Activated CD4-positive, alpha-beta T cell treated with anti-CD3 and anti-CD28 coated beads for 36 hours (primary cell): Measurements from ENCODE around the gene PTPMT1. TPM values are rescaled to one million over a fixed set of nuclear protein-coding genes. Genes with fewer than 3 reads are reported as not detected.
"Not testable (repeated sequence)": the region's sequence is repeated elsewhere in the genome, so short reads cannot be mapped to it uniquely, and the experiment has no call there.

ENCODE experiments used
- ATAC-seq: fragments of 200-7000 bp; cut with Tn5 transposase; one replicate; pipeline ENCODE4 v1.10.0; 2021; ENCODE audit warnings: mild to moderate bottlenecking, moderate library complexity
- CTCF ChIA-PET: fragments of 350-600 bp; sonication (Branson Sonifier 250); formaldehyde crosslinking; loops from one replicate; lab custom pipeline; 2021; ENCODE audit warnings: antibody characterized with exemption; lab: Charles Lee
- POLR2A ChIA-PET: fragments of 350-600 bp; sonication (Branson Sonifier 250); formaldehyde crosslinking; loops from one replicate; lab custom pipeline; 2021; ENCODE audit warnings: antibody characterized with exemption, inconsistent platforms; lab: Charles Lee
- DNase-seq: peaks from one replicate; pipeline ENCODE4 v3.0.0-alpha.2; 2020
- H3K27ac Mint-ChIP-seq: one replicate; pipeline ENCODE4 v1.8.0; 2021; ENCODE audit warnings: mixed read lengths
- H3K27me3 Mint-ChIP-seq: one replicate; pipeline ENCODE4 v1.8.0; 2021; ENCODE audit warnings: mixed read lengths
- H3K36me3 Mint-ChIP-seq: one replicate; pipeline ENCODE4 v1.8.0; 2021; ENCODE audit warnings: low read depth, mixed read lengths
- H3K4me1 Mint-ChIP-seq: one replicate; pipeline ENCODE4 v1.8.0; 2021; ENCODE audit warnings: mixed read lengths
- H3K4me3 Mint-ChIP-seq: one replicate; pipeline ENCODE4 v1.8.0; 2021; ENCODE audit warnings: mild to moderate bottlenecking, moderate library complexity, mixed read lengths
- H3K9me3 Mint-ChIP-seq: one replicate; pipeline ENCODE4 v1.8.0; 2021; ENCODE audit warnings: low read depth, mixed read lengths
- intact Hi-C, 2 experiments: fragments of 100-400 bp; cut with DNase I in 1 of 2; cut with micrococcal nuclease in 1 of 2; formaldehyde crosslinking; loops; one replicate each; pipeline versions ENCODE4 v1.14.2 to v1.15.1; 2022 to 2024; cut with DNase I, micrococcal nuclease
- total RNA-seq, 2 experiments: library from RNA; stranded (reverse); gene quantifications; one replicate each; pipeline ENCODE4 v1.2.3, GENCODE V29; 2021

PTPMT1 gene
- 10 to 100 TPM; 35.6 to 41.5 TPM for total RNA-seq

GRCh38 chr11:47565340-47566148, at the start of gene PTPMT1:
TSS of gene PTPMT1 (plus strand) at chr11:47565599. CDS start at chr11:47565623, 24 bp downstream.
- peak within 1 kb of the TSS; percentile 82 for H3K4me3 Mint-ChIP-seq
- H3K9me3 Mint-ChIP-seq: no peaks in the 10 kb centered on the region
- peaks cover 9% of the 10 kb centered on the region for H3K36me3 Mint-ChIP-seq
- intact Hi-C loops: loop anchor here in 1 of 2 experiments (1.0 kb wide), 3 partner anchors 12 to 77 kb away; partner anchors contain the start of genes CELF1, KBTBD4 and MTCH2
- ChIA-PET POLR2A (interaction anchor here (0.7 to 2.0 kb wide), 3 partner anchors 13 to 282 kb away, joined by 6 to 14 read pairs (median 7); partner anchors contain the start of genes KBTBD4, NDUFS3 and NUP160), CTCF (interaction anchor here (0.8 to 3.0 kb wide), 7 partner anchors 12 to 356 kb away, joined by 3 to 47 read pairs (median 4); partner anchors contain the start of gene CELF1)
- H3K27ac Mint-ChIP-seq: peak within 1 kb of the TSS; percentile 82
- peak; percentile 85 for DNase-seq
- H3K4me1 Mint-ChIP-seq: peaks cover 28% of the 10 kb centered on the region
- peak; percentile 95 for ATAC-seq
- H3K27me3 Mint-ChIP-seq: no peaks in the 10 kb centered on the region

GRCh38 chr11:47516155-47516554, 49.2 kb upstream of the PTPMT1 start:
- ATAC-seq (no peak), DNase-seq (no peak)
- H3K4me1 Mint-ChIP-seq: peaks cover 81% of the 10 kb centered on the region
- POLR2A ChIA-PET: interaction anchor here (0.6 to 0.9 kb wide), 2 partner anchors 16 to 33 kb away, joined by 3 to 4 read pairs; no protein-coding TSS in a partner anchor
- H3K27me3 Mint-ChIP-seq: no peaks in the 10 kb centered on the region
- intact Hi-C loops: loop anchor here in 1 of 2 experiments (10.0 kb wide), 1 partner anchor 489 kb away; no protein-coding TSS in a partner anchor
- peaks cover 17% of the 10 kb centered on the region for H3K36me3 Mint-ChIP-seq
- CTCF ChIA-PET: interaction anchor here (0.7 to 2.3 kb wide), 6 partner anchors 14 to 77 kb away, joined by 3 to 11 read pairs (median 4); partner anchors contain the start of gene CELF1
- H3K4me3 Mint-ChIP-seq: no peak overlapping the region
- no peaks in the 10 kb centered on the region for H3K9me3 Mint-ChIP-seq
- H3K27ac Mint-ChIP-seq: no peak overlapping the region

DNA sequence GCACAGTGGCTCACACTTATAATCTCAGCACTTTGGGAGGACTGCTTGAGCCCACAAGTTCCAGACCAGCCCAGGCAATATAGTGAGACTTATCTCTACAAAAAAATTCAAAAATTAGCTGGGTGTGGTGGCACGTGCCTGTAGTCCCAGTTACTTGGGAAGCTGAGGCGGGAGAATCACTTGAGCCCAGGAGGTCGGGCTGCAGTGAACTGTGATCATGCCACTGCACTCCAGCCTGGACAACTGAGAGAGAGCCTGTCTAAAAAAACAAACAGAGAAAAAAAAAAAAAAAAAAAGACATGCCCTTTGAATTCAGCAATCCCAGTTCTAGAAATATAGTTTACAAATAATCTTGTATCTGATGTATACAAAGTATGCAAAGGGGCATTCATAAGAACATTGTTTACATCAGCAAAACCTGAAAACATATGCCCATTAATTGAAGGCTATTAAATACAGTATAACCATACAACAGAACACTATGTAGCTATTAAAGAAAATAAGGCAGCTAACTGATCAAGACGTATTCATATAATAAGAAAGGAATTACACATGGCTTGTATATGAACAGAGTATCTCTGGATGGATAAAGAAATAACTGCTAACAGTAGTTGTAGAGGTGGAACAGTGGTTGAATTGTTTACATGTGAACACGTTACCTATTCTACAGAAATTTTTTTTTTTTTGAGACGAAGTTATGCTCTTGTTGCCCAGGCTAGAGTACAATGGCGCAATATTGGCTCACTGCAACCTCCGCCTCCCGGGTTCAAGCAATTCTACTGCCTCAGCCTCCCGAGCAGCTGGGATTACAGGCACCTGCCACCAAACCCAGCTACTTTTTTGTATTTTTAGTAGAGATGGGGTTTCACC, 48.2 kb upstream of the PTPMT1 start:
- Mint-ChIP-seq H3K4me1 (peaks cover 76% of the 10 kb centered on the region), H3K27me3 (no peaks in the 10 kb centered on the region), H3K4me3 (no peak overlapping the region), H3K27ac (no peak overlapping the region), H3K9me3 (no peaks in the 10 kb centered on the region), H3K36me3 (peaks cover 13% of the 10 kb centered on the region)
- ChIA-PET POLR2A (no interaction called here), CTCF (interaction anchor here (0.6 to 2.1 kb wide), 6 partner anchors 12 to 90 kb away, joined by 3 to 8 read pairs (median 3); no protein-coding TSS in a partner anchor)
- DNase-seq (no peak), ATAC-seq (no peak)
- intact Hi-C loops: loop anchor here in 1 of 2 experiments (10.0 kb wide), 1 partner anchor 488 kb away; no protein-coding TSS in a partner anchor

GRCh38 chr11:47518212-47518964, 47.0 kb upstream of the PTPMT1 start:
- peaks cover 76% of the 10 kb centered on the region for H3K4me1 Mint-ChIP-seq
- H3K27me3 Mint-ChIP-seq: no peaks in the 10 kb centered on the region
- ChIA-PET CTCF (interaction anchor here (0.7 to 2.1 kb wide), 7 partner anchors 8 to 36 kb away, joined by 3 to 8 read pairs (median 3); no protein-coding TSS in a partner anchor), POLR2A (no interaction called here)
- DNase-seq: no peak
- H3K9me3 Mint-ChIP-seq: no peaks in the 10 kb centered on the region
- peak overlapping the region; percentile 69 for H3K27ac Mint-ChIP-seq
- H3K4me3 Mint-ChIP-seq: no peak overlapping the region
- ATAC-seq: no peak
- intact Hi-C loops: loop anchor here in 1 of 2 experiments (10.0 kb wide), 1 partner anchor 486 kb away; no protein-coding TSS in a partner anchor
- peaks cover 13% of the 10 kb centered on the region for H3K36me3 Mint-ChIP-seq

DNA sequence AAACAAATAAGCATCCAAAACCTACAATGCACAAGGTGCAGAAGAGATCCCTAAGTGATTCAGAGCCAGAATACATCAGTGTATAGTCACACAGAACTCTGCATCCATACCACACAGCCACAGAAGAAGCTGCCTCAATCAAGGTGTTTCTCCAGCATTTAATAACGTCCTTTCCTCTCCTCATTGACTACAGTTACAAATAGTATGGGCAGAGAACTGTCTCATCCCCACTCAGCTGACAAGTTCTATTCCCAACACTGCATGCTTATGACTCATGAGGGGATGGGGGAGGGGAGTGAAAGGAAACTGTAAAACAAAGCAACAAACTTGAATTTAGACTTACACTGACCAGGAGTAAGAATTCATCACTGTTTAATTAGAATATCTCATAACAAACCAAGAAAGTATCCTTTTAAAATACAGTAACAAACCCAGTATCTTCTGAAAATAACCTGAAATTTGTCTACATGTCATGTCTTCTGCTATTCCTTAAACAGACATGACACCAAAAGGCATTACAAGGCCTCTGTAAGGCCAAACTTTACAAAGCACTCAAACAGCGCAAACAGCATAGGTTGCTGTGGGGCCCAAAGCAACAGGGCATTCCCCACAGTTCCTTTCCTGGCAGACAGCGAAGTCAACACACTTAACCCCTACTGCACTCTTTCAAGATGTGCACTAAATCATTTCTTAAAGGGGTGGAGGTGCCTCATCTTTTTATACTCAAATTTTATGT, 41.7 kb upstream of the PTPMT1 start:
- peaks cover 11% of the 10 kb centered on the region for H3K36me3 Mint-ChIP-seq
- DNase-seq: peak; percentile 67
- H3K4me1 Mint-ChIP-seq: peaks cover 72% of the 10 kb centered on the region
- intact Hi-C loops: loop anchor here (1.0 to 2.0 kb wide), 3 partner anchors 8 to 29 kb away; partner anchors contain the start of gene CELF1 (in 1 of the 2)
- no peaks in the 10 kb centered on the region for H3K27me3 Mint-ChIP-seq
- no peaks in the 10 kb centered on the region for H3K9me3 Mint-ChIP-seq
- ChIA-PET POLR2A (interaction anchor here (1.0 to 1.2 kb wide), 2 partner anchors 9 to 23 kb away, joined by 4 read pairs; no protein-coding TSS in a partner anchor), CTCF (interaction anchor here (0.7 to 2.0 kb wide), 10 partner anchors 9 to 271 kb away, joined by 3 to 7 read pairs (median 4); partner anchors contain the start of gene CELF1)
- peak overlapping the region; percentile 85 for H3K27ac Mint-ChIP-seq
- ATAC-seq: peak; percentile 77
- peak overlapping the region; percentile 32 for H3K4me3 Mint-ChIP-seq

DNA sequence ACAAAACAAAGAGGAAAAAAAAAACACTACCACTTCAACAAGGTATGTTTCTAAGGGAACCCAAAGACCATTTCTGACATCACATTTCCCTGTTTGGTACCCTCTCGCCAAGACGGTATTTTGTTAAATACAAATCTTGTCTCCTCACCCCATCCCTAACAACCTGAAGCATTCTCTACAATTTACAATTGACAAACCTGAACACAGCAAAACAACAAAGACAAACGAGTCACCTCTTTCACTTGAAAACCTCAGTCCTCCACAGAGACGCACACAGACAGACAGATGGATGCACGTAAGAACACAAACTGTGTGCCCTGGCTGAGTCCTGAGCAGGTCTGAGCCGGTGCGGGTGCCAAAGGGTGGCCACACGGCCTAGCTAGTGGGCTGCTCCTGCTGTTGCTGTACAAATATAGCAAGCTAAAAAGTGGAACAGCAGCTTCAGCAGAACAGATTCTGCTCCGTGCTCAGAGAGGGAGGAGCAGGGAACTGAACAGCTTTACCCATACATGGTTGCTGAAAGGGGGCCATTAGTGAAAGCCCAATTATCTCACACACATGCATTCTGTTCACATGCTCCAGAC, 41.0 kb upstream of the PTPMT1 start:
- ATAC-seq (peak; percentile 51), DNase-seq (peak; percentile 50)
- intact Hi-C loops: loop anchor here (1.0 to 2.0 kb wide), 2 partner anchors 9 to 16 kb away; no protein-coding TSS in a partner anchor
- CTCF ChIA-PET: interaction anchor here (0.7 to 2.0 kb wide), 7 partner anchors 10 to 29 kb away, joined by 3 to 7 read pairs (median 5); partner anchors contain the start of gene CELF1
- no peaks in the 10 kb centered on the region for H3K9me3 Mint-ChIP-seq
- H3K27ac Mint-ChIP-seq: peak overlapping the region; percentile 85
- peaks cover 10% of the 10 kb centered on the region for H3K36me3 Mint-ChIP-seq
- POLR2A ChIA-PET: interaction anchor here (1.0 to 1.2 kb wide), 2 partner anchors 9 to 22 kb away, joined by 4 read pairs; no protein-coding TSS in a partner anchor
- peaks cover 66% of the 10 kb centered on the region for H3K4me1 Mint-ChIP-seq
- H3K4me3 Mint-ChIP-seq: peak overlapping the region; percentile 32
- H3K27me3 Mint-ChIP-seq: no peaks in the 10 kb centered on the region

- POLR2A ChIA-PET, DNase-seq, ATAC-seq, H3K4me3 Mint-ChIP-seq, H3K27me3 Mint-ChIP-seq, H3K9me3 Mint-ChIP-seq, intact Hi-C loops: not testable (repeated sequence)
- CTCF ChIA-PET: interaction anchor here (1.6 kb wide), 1 partner anchor 9 kb away, joined by 5 read pairs; no protein-coding TSS in a partner anchor
- Mint-ChIP-seq H3K27ac (peak overlapping the region; percentile 61), H3K4me1 (peaks cover 65% of the 10 kb centered on the region), H3K36me3 (peaks cover 13% of the 10 kb centered on the region)
Observed at GRCh38 chr11:47526032-47526431, 39.4 kb upstream of the PTPMT1 start.

DNA sequence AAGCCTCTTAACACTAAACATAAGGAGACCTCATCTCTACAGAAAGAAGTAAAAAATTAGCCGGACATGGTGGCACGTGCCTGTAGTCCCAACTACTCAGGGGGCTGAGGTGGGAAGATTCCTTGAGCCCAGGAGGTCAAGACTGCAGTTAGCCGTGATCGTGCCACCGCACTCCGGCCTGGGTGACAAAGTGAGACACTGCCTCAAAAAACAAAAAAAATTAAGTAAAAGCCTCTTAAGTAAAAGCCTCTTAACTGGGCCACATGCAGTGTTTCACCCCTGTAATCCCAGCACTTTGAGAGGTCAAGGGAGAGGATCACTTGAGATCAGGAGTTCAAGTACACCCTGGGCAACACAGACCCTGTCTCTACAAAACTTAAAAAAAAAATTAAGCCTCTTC, 38.2 kb upstream of the PTPMT1 start:
- Mint-ChIP-seq H3K27me3 (no peaks in the 10 kb centered on the region), H3K4me1 (peaks cover 70% of the 10 kb centered on the region), H3K9me3 (no peaks in the 10 kb centered on the region), H3K4me3 (no peak overlapping the region), H3K27ac (no peak overlapping the region), H3K36me3 (peaks cover 13% of the 10 kb centered on the region)
- no peak for ATAC-seq
- ChIA-PET CTCF (interaction anchor here (0.6 kb wide), 1 partner anchor 592 kb away, joined by 3 read pairs; no protein-coding TSS in a partner anchor), POLR2A (no interaction called here)
- no peak for DNase-seq
- intact Hi-C loops: no loop called here

DNA sequence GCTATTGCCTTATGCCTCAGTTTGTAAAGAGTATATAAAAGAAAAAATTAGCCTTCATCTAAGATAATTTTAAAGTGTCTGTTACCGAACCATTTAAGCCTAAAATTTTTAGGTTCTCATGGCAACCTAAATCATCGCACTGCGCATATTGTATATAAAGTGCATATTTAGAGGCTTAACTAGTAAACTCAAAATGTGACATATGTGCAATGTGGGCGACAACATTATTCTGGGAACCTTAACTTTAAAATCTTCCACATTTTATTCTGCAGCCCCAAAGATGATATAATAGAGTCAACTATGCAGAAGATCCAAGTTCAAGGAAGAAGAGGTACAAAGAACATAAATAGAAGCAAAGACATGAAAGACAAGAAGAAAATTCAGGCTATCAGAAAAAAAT, 35.4 kb upstream of the PTPMT1 start:
- ATAC-seq: no peak
- ChIA-PET POLR2A (no interaction called here), CTCF (interaction anchor here (0.6 to 2.8 kb wide), 2 partner anchors 9 to 185 kb away, joined by 3 to 15 read pairs; partner anchors contain the start of gene AGBL2)
- H3K4me3 Mint-ChIP-seq: no peak overlapping the region
- H3K9me3 Mint-ChIP-seq: no peaks in the 10 kb centered on the region
- intact Hi-C loops: no loop called here
- peak overlapping the region; percentile 64 for H3K27ac Mint-ChIP-seq
- H3K36me3 Mint-ChIP-seq: peaks cover 15% of the 10 kb centered on the region
- H3K4me1 Mint-ChIP-seq: peaks cover 59% of the 10 kb centered on the region
- no peak for DNase-seq
- H3K27me3 Mint-ChIP-seq: no peaks in the 10 kb centered on the region
